ENCODE results near the gene KCNJ6. TPM values are rescaled to one million over a fixed set of nuclear protein-coding genes. Genes with fewer than 3 reads are reported as not detected.
"Not testable (repeated sequence)": the region's sequence is repeated elsewhere in the genome, so short reads cannot be mapped to it uniquely, and the experiment has no call there.

Gene KCNJ6
- total and polyA plus RNA-seq, 2 donors = 0.03 to 0.26 TPM

DNA sequence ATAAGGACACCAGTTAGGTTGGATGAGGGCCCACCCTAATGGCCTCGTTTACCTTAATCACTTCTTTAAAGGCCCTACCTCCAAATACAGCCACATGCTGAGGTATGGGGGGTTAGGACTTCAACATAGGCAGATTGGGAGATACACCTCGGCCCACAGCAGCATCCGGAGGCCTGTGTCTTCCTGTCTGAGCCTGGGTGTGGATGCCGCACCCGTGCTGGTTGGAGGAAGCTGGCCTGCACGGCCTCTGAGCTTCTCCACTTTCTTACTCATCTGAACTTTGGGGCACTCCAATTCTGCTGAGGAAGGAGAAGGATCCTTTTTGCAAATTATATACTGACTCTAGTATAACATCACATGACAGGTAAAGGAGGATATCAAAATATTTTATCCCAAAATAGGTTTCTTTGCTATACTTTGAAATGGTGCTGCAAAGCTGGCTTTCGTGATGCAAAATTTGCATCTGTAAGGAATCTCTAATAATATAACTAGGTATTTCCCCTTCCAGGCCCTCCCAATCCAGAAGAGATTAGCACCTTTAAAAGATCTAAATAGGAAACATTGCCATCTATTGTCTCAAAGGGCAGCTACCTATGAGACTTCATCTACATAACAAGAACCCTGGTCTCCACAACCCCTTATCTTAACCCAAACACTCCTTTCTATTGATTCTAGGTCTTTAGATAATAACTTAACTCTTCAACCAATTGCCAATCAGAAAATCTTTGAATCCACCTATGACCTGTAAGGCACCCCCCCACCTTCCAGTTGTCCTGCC, 247.6 kb downstream of the KCNJ6 start:
- no peak for DNase-seq (ENCODE audit: extremely low spot score)
- Histone ChIP-seq H3K4me3 (ENCODE audit: low read depth, low read length) (no peak overlapping the region), H3K4me1 (ENCODE audit: insufficient read depth) (no peaks in the 10 kb centered on the region), H3K36me3 (ENCODE audit: insufficient read depth) (no peaks in the 10 kb centered on the region), H3K27ac (ENCODE audit: low read depth) (no peak overlapping the region)
- 79% methylated on average over 7 of the region's 7 CpGs for WGBS

DNA sequence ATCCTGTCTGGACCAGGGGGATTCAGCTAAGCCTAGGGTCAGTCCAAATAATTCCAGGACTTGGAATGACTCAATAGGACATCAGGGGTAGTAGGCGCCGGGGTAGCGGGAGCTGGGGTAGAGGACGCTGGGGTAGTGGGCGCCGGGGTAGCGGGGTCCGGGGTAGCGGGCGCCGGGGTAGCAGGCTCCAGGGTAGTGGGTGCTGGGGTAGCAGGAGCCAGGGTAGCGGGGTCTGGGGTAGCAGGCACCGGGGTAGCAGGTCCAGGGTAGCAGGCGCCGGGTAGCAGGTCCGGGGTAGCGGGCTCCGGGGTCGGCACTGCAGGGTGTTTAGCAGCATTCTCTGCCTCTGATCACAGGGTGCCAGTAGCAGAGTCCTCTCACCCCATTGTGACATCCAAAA, 248.9 kb downstream of the KCNJ6 start:
- no peak overlapping the region for H3K4me3 ChIP-seq (ENCODE audit: low read depth, low read length)
- no peaks in the 10 kb centered on the region for H3K36me3 ChIP-seq (ENCODE audit: insufficient read depth)
- DNase-seq (ENCODE audit: extremely low spot score) = no peak
- no peak overlapping the region for H3K27ac ChIP-seq (ENCODE audit: low read depth)
- 99% methylated on average over 19 of the region's 19 CpGs for WGBS
- no peaks in the 10 kb centered on the region for H3K4me1 ChIP-seq (ENCODE audit: insufficient read depth)

DNA sequence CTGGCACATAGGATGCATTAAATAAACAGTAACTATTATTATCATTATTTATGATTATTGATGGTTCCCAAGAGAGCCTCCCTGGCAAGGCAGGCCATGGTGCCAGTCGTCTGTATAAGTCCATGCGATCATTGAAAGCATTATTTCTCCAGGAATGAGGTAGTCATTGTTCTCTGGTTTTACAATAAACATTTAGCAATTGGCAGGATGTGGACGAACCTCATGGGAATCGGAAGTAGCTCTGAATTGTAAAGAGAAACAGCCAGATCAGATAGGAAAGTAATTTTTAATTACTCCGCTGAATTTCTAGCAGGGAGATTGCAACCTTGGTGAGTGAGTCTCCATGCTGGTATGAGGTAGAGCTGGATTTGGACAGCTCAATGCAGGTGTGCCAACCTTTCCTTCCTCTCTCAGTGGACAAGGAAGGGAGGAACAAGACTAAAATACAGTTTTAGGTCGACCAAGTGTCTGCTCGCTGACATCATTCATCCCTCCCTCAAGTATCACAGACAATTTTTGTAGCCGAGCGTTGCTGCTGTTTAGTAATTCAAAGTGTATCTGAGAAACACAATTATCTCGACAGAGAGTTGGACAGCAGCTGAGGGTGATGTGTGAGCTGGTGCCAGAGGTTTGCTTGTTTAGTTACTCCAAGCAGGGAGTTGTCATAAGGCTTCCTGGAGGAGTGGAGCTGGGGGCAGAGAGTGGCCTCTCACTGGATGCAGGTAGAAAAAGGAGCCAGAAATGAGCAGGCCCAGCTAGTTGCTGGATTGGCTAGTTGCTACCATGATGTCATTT, 250.8 kb downstream of the KCNJ6 start:
- no peaks in the 10 kb centered on the region for H3K4me1 ChIP-seq (ENCODE audit: insufficient read depth)
- no peaks in the 10 kb centered on the region for H3K36me3 ChIP-seq (ENCODE audit: insufficient read depth)
- no peak overlapping the region for H3K4me3 ChIP-seq (ENCODE audit: low read depth, low read length)
- H3K27ac ChIP-seq (ENCODE audit: low read depth) = no peak overlapping the region
- 37% methylated on average over 10 of the region's 10 CpGs for WGBS
- no peak for DNase-seq (ENCODE audit: extremely low spot score)

DNA sequence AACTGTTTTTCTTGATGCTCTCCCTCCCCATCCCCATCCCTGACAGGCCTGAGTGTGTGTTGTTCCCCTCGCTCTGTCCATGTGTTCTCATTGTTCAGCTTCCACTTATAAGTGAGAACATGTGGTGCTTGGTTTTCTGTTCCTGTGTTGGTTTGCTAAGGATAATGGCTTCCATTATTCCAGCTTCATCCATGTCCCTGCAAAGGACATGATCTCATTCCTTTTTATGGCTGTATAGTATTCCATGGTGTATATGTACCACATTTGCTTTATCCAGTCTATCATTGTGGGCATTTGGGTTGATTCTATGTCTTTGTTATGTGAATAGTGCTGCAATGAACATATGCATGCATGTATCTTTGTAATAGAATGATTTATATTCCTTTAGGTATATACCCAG, 254.0 kb downstream of the KCNJ6 start:
- not testable (repeated sequence) for H3K36me3 ChIP-seq (ENCODE audit: insufficient read depth); H3K4me3 ChIP-seq (ENCODE audit: low read depth, low read length); H3K4me1 ChIP-seq (ENCODE audit: insufficient read depth); DNase-seq (ENCODE audit: extremely low spot score); H3K27ac ChIP-seq (ENCODE audit: low read depth)
- 96% methylated on average over 1 of the region's 1 CpG for WGBS

DNA sequence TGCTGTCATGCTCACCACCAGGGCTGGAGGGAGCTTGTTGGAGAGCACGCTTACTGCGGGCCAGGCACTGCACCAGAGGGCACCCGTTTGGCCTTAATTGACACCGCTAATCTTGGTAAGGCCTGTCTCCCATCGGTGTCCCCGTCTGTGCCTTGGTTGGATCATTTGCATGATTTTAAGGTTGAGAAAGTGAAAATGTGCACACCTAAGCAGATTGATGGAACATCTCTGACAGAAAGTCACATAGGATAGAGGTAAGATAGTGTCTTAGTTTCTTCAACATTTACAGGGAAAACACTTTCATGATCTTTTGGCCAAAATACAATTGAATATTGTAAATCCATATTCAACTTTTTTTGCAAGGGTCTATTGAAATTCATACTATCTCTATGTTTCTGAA, 255.5 kb downstream of the KCNJ6 start:
- WGBS = 91% methylated on average over 6 of the region's 6 CpGs
- DNase-seq (ENCODE audit: extremely low spot score) = no peak
- H3K27ac ChIP-seq (ENCODE audit: low read depth) = no peak overlapping the region
- H3K4me3 ChIP-seq (ENCODE audit: low read depth, low read length) = no peak overlapping the region
- no peaks in the 10 kb centered on the region for H3K36me3 ChIP-seq (ENCODE audit: insufficient read depth)
- H3K4me1 ChIP-seq (ENCODE audit: insufficient read depth) = no peaks in the 10 kb centered on the region

DNA sequence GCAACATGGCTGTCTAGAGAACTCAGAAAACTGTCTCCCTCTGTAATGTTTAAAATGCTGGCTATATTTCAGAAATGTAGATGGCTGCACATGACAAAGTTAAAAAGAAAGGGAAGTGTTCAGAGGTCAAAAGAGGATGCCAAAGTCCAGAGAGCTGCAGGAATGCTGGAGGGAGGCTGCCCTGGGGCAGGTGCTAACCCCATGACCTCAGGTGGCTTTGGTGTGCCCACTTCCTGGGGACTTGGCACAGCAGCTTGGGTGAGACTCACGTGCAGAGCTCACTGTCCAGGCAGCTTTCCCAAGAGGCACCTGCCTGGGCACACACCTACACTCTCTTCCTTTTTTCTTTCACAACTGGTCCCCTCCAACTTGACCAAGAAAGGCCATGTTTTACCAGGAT, 256.4 kb downstream of the KCNJ6 start:
- H3K4me3 ChIP-seq (ENCODE audit: low read depth, low read length) = no peak overlapping the region
- no peaks in the 10 kb centered on the region for H3K4me1 ChIP-seq (ENCODE audit: insufficient read depth)
- 85% methylated on average over 1 of the region's 1 CpG for WGBS
- H3K27ac ChIP-seq (ENCODE audit: low read depth) = no peak overlapping the region
- no peaks in the 10 kb centered on the region for H3K36me3 ChIP-seq (ENCODE audit: insufficient read depth)
- no peak for DNase-seq (ENCODE audit: extremely low spot score)

DNA sequence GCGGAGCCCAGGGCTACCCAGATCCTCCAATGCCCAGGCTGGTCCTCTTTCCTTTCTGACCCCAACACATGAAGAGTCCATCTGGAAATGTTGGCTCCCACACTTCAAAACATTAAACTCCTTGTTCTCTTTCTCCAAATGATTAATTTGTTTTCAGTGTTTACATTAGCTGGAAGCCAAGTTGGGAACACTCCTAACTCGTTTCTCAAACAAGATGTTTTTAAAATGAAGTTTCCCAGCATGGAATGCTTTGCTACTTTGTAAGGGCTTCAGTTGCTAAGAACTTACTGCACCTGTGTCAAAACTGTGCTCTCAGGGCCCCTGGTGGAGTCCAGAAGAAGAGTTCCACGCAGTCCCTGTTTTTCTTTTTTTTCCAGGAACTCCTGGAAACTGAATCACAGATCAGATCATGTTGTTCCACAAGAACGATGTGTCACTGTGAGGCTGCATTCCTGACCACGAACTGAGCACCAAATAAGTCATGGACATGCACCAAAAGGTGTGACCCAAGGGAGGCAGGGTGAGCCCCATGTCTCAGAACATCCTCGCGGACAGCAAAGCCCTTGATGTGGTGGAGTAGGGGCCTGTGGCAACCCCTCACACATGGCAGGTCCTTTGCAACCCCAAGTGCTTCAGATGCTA, 257.3 kb downstream of the KCNJ6 start:
- Histone ChIP-seq H3K36me3 (ENCODE audit: insufficient read depth) (no peaks in the 10 kb centered on the region), H3K27ac (ENCODE audit: low read depth) (no peak overlapping the region), H3K4me1 (ENCODE audit: insufficient read depth) (no peaks in the 10 kb centered on the region), H3K4me3 (ENCODE audit: low read depth, low read length) (no peak overlapping the region)
- DNase-seq (ENCODE audit: extremely low spot score) = peak; percentile 57
- 44% methylated on average over 7 of the region's 7 CpGs for WGBS

DNA sequence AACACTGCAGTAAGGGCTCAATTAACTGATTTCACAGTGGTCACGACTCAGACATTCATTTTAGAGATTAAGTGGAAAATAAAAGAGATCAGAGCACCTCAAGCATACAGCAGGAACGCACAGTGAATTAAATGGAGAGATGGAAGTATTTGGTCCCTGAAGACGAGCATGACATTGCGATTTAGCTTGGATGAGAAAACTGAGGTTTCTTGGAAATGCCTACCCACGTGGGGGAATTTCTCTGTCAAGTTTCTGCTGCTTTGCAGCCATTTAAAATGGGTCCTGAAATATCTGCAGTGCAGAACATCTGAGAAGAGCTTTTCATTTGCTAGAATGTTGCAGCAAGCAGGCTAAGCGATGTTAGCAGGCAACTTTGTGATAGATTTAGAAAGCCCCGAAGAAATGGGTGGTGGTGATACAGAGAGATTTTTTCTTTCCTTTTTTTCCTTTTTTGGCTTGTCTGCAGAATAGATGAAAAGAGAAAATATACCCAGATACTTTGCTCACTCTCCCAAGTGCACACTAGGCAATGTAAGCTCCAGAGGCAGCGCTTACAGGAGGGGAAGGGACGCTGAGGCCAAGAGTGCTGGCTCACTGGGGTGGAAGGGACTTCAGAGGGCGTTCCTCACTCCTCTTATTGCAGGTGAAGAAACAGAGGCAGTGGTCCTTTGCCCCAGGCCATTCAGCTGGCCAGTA, 258.0 kb downstream of the KCNJ6 start:
- H3K4me1 ChIP-seq (ENCODE audit: insufficient read depth) = no peaks in the 10 kb centered on the region
- H3K4me3 ChIP-seq (ENCODE audit: low read depth, low read length) = no peak overlapping the region
- H3K36me3 ChIP-seq (ENCODE audit: insufficient read depth) = no peaks in the 10 kb centered on the region
- H3K27ac ChIP-seq (ENCODE audit: low read depth) = no peak overlapping the region
- 61% methylated on average over 10 of the region's 10 CpGs for WGBS
- no peak for DNase-seq (ENCODE audit: extremely low spot score)

DNA sequence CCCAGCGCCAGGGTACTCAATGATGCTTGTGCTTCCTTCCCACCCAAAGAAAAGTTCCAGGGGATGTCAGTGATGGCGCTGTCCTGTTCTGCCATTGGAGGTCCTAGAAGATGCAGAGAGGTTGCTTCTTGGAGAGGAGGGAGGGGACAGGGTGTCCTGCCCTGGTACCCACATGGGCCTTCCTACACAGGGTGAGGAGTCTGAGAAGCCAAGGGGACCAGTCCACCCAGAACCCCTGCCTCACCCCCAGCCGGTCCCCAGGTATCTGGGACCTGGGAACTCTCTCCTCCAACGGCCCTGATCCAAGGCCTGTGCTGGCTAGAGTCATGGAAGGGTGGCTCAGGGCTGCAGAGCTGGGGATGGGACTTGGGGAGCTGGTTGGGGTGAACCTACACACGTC, 259.4 kb downstream of the KCNJ6 start:
- no peak for DNase-seq (ENCODE audit: extremely low spot score)
- WGBS = 88% methylated on average over 5 of the region's 5 CpGs
- Histone ChIP-seq H3K4me1 (ENCODE audit: insufficient read depth) (no peaks in the 10 kb centered on the region), H3K4me3 (ENCODE audit: low read depth, low read length) (no peak overlapping the region), H3K36me3 (ENCODE audit: insufficient read depth) (no peaks in the 10 kb centered on the region), H3K27ac (ENCODE audit: low read depth) (no peak overlapping the region)

DNA sequence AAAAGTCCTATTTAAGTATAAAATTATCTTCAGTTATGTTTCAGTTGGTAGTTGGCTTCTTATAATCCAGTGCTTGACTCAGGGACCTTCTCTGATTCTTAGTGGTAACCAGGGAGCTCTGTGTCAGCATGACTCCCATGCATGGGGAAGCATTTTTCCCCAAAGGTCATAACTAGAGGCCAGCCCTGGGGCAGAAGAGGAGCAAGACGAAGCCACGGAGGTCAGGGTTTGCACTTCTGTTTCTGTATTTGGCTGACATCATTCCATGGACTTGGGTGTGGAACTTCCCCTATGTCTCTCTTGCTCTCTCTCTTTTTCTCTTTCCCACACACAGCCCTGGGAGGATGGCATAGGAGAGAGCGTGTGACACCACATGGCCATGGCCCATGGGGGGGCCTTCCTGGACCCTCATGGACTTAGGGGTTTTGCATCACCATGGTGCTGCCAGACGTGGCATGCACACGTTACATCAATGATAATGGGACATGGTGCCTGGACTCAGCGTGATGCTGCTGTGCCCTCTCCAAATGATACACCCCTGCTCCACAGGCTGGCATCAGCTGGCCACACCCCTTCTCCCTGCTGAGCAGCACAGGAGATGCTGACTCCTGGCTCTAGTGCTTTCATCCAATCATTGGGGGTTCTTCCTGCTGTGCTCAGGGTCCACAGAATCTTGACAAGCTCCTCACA, 260.5 kb downstream of the KCNJ6 start:
- Histone ChIP-seq H3K27ac (ENCODE audit: low read depth) (no peak overlapping the region), H3K36me3 (ENCODE audit: insufficient read depth) (no peaks in the 10 kb centered on the region), H3K4me3 (ENCODE audit: low read depth, low read length) (no peak overlapping the region), H3K4me1 (ENCODE audit: insufficient read depth) (no peaks in the 10 kb centered on the region)
- 91% methylated on average over 6 of the region's 6 CpGs for WGBS
- no peak for DNase-seq (ENCODE audit: extremely low spot score)

DNA sequence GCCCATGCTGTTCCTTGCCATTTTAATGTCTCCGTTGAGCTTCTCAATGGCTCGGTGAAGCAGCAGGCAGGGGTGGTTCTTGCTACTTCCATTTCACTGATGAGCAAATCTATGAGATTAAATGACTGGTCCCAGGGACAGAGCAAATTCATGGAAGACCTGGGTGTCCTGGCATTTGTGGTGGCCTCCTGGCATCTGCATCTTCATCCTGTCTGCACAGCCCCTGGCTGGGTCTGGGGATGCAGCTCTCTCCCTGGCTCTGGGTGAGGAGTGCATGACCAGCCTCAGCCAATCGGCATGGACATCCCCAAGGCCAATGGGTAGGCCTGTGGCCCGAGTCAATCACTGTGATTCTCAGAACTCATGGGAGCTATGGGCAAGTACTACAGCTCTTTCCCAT, 261.7 kb downstream of the KCNJ6 start:
- H3K4me3 ChIP-seq (ENCODE audit: low read depth, low read length) = no peak overlapping the region
- H3K27ac ChIP-seq (ENCODE audit: low read depth) = no peak overlapping the region
- DNase-seq (ENCODE audit: extremely low spot score) = no peak
- 95% methylated on average over 4 of the region's 4 CpGs for WGBS
- H3K36me3 ChIP-seq (ENCODE audit: insufficient read depth) = no peaks in the 10 kb centered on the region
- no peaks in the 10 kb centered on the region for H3K4me1 ChIP-seq (ENCODE audit: insufficient read depth)

DNA sequence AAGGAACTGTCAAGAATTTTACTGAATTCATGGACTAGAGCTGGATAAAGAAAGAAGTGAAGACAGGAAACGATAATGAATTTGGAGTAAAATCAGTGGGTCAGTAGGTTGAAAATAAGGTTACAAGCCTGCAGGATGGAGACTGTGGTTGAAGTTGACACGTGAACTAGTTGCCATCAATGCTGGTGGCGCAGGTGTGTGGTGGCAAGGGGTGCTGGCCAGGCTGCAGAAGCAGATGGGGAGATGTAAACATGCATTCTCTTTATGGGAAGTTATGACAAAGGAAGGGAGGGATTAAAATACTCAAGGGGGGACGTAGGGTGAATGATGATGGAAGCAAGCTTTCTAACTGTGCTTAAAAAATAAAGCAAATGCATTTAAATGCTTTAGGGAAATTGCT, 263.1 kb downstream of the KCNJ6 start:
- Histone ChIP-seq H3K36me3 (ENCODE audit: insufficient read depth) (no peaks in the 10 kb centered on the region), H3K4me3 (ENCODE audit: low read depth, low read length) (no peak overlapping the region), H3K4me1 (ENCODE audit: insufficient read depth) (no peaks in the 10 kb centered on the region), H3K27ac (ENCODE audit: low read depth) (no peak overlapping the region)
- 59% methylated on average over 4 of the region's 4 CpGs for WGBS
- DNase-seq (ENCODE audit: extremely low spot score) = no peak

DNA sequence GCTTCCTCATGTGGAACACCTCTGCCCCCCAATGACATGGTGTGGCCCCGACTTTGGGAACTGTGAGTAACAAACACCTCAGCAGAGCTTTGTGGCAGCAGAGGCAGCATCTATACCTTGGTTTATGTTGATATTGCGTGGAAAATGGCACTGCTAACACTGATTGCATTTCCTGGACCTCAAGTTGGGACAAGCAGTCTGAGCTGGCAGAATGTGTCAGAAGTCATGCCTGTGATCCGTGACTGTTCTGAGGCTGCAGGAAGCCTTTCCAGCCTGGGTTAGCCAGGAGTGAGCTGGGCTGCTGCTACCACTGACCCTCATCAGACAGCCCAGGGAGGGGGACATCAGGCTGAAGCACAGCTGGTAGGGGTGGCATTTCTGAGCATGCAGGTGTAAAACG, 268.5 kb downstream of the KCNJ6 start:
- Histone ChIP-seq H3K4me3 (ENCODE audit: low read depth, low read length) (no peak overlapping the region), H3K4me1 (ENCODE audit: insufficient read depth) (no peaks in the 10 kb centered on the region), H3K36me3 (ENCODE audit: insufficient read depth) (no peaks in the 10 kb centered on the region), H3K27ac (ENCODE audit: low read depth) (no peak overlapping the region)
- WGBS = 81% methylated on average over 4 of the region's 4 CpGs
- no peak for DNase-seq (ENCODE audit: extremely low spot score)
